ENCODE results near the gene KCNJ9.

- TF ChIP-seq, protein P1, sequence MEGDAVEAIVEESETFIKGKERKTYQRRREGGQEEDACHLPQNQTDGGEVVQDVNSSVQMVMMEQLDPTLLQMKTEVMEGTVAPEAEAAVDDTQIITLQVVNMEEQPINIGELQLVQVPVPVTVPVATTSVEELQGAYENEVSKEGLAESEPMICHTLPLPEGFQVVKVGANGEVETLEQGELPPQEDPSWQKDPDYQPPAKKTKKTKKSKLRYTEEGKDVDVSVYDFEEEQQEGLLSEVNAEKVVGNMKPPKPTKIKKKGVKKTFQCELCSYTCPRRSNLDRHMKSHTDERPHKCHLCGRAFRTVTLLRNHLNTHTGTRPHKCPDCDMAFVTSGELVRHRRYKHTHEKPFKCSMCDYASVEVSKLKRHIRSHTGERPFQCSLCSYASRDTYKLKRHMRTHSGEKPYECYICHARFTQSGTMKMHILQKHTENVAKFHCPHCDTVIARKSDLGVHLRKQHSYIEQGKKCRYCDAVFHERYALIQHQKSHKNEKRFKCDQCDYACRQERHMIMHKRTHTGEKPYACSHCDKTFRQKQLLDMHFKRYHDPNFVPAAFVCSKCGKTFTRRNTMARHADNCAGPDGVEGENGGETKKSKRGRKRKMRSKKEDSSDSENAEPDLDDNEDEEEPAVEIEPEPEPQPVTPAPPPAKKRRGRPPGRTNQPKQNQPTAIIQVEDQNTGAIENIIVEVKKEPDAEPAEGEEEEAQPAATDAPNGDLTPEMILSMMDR (IDR thresholded peaks at IDR 0.05): no peak
- no peak for TF ChIP-seq POLR2A (IDR thresholded peaks at IDR 0.05)
Measured at GRCh38 chr1:160062230-160062532, 19.2 kb upstream of the KCNJ9 start.
